Hypothalamus (tissue), 51 donors: ENCODE results near the gene ZBP1.

Experiments used
- DNase-seq, 51 donors: peaks; one replicate each; lab custom pipeline; 2025; lab: John Stamatoyannopoulos, UW

ZBP1 gene

DNA sequence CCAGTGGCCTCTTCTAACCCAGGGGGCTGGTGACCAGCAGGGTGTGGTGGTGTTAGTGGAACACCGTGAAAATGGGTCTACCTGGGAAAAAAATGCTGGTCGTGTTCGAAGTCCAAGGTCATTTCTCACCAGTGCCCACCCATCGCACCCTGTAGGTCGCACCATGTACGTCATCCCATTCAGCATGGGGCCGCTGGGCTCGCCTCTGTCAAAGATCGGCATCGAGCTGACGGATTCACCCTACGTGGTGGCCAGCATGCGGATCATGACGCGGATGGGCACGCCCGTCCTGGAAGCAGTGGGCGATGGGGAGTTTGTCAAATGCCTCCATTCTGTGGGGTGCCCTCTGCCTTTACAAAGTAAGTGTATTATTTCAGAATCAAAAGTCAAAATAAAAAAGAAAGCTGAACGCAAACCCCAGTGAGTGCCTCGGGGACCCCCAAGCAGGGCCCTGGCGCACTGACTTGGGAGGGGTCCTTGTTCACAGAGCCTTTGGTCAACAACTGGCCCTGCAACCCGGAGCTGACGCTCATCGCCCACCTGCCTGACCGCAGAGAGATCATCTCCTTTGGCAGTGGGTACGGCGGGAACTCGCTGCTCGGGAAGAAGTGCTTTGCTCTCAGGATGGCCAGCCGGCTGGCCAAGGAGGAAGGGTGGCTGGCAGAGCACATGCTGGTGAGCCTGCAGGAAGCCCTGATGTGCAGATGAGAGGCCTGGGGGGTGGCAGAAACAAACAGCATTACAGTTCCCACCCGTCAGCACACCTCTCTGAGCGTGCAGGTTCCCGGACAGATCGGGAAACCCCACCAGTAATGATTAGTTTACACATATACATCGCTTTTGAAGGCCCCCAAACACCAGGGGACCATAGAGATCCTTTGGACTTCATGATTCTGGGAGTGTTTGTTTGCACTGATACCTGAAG lies 57.4 kb downstream of the ZBP1 start:
- no peak for DNase-seq

GRCh38 chr20:57561356-57562279 lies 58.6 kb downstream of the ZBP1 start:
- no peak for DNase-seq

DNA sequence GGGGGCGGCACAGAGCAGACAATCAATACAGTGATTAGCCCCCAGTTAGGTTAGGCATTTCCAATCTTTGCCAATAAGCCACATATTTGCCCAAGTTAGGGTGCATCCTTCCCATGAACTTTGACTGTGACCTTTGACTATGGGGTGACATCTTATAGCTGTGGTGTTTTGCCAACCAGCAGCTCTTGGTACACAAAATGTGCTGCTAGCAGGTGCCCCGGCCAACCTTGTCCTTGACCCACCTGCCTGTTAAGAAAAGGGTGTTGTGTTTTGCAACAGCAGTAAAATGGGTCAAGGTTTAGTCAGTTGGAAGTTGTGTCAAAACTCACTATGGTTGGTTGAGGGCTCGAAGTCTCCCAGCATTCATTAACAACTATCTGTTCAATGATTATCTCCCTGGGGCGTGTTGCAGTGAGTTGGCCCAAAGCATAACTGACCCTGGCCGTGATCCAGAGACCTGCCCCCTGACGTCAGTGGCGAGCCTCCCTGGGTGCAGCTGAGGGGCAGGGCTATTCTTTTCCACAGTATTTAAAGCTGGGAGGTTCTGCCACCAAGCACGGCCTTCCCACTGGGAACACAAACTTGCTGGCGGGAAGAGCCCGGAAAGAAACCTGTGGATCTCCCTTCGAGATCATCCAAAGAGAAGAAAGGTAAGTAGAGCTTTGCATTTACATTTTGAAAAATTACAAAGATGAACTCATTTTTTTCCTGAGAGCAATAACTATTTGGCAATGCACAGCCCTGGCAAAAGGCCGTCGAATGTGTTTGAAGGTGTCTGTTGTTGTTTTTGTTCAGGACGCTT lies 59.5 kb downstream of the ZBP1 start, which contains the start of gene PCK1:
TSS of gene PCK1 (plus strand) at position 557 of the 802 bp plus-strand sequence. CDS start 302 bp downstream, outside the sequence.
- no peak for DNase-seq

DNA sequence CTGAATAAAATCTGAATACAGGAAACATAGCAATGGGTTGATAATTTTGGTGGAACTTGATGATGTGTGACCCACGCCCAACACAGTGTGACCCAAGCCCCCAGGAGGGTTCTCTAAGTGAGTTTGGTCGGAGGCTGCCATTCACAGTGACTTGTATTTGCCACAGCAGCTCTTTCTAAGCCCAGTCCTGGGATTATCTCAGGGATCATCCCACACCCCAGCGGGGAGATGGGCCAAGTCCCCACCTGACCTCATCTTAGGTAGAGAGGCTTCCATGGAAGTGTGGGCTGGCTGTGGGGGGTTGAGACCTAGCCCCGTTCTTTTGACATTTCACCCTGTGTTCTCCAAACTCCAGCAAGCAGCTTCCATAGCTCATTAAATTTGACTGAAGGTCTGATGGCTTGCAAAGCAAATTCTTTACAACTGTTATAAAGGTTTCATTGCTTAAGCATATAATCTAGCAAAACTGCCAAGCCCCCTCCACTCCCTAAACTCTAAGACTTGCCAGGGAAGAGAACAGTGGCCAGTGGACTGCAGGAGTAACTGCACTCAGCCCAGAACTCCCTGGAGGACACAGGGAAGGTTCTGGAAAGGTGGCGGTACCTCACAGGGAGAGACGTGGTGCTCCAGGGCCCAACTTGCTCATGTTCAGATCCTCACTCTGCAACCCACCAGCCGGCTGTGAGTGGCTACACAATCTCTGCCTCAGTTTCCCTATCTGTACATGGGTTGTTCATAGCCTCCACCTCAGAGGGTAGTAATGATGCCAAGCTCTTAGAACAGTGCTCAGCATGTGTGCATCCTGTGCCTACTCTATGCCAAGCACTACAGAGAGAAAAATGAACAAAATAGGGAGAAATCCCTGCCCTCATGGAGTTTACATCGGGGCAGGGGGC lies 60.3 kb downstream of the ZBP1 start:
- DNase-seq, result no peak

DNA sequence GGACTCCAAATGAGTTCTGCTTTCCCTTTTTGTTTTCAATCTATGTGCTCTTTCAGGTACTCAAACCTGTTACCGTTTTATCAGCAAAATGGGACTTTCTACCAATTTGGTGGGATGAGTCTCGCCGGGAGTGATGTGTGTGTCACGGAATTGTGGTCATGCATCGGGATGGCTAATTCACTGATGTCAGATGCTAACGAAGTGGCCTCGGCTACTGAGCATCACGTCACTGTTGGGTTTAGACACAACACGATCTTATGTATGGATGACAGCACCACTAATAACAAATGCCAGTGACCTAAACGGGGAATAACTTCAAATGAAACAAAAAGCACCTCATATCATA lies 61.0 kb downstream of the ZBP1 start:
- DNase-seq, result no peak

DNA sequence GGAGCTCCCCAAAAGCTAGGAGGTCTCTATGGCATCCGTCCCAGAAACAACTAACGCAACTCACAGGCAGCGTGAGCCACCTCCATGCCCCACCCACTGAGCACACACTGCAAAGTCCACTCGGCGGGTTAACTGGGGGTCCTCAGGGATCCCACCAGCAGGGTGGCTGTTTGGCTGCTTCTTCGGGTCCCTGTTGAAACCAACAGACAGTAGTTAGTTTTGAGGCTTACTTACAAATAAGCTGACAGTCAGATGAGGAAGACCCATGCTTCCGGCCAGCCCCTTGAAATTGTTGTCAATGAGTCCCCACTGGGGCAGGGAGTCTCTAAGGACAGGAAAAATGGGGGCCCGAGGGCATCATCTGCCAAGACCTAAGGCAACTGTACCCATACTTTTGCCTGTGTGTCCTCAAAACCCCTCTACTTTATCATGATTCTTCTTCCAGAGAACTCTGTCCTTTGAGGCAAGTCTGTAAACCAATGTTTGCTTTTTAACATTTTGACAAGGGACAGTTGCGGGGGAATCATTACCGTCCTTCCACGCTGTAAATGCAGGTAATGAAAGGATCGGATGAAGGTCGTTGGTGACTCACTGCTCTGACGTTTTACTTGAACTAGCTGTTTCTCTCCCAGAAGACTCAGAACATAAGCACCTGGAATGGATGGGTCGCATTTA lies 61.5 kb downstream of the ZBP1 start:
- no peak for DNase-seq

GRCh38 chr20:57557926-57558613 lies 62.2 kb downstream of the ZBP1 start:
- DNase-seq, result no peak

- DNase-seq, result no peak
Observed at GRCh38 chr20:57556980-57557274, 63.3 kb downstream of the ZBP1 start.

DNA sequence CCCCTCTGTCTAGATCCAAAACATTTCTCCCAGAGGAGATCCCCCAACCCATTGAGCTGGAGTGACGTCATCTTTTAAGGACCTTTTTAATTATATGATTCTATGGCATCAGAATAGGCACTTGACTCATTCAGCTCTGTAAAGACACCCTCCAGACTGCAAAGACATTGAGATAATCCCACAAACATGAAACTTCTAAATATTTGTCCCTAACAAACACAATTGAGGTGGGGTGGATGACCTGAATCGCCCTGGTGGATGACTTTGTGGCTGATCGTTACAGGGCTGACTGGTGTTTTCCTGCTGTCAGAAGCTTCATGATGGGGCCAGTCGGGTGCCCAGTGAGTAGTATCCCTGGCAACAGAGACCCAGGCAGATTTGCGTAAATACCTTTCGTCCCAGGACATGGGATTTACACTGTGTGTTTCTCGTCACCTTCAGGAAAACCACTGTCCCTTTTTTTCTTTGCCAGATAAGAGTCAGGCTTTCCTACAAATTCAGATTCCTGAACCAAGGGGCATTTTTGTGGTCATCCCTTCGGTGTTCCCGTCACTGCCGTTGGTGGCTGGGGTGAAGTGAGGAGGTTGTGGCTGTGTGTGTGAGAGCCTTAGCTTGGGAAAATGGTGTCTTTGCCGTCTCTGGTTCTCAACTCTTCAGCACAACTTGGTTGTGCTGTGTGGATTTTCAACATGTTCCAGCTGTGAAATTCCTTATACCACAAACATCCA lies 64.6 kb downstream of the ZBP1 start:
- DNase-seq, result no peak
